DMS 273 (cell line): ENCODE results near the gene CASP4.
"Not testable (repeated sequence)": the region's sequence is repeated elsewhere in the genome, so short reads cannot be mapped to it uniquely, and the experiment has no call there.

Source experiments
- DNase-seq: peaks from one replicate; lab custom pipeline; 2025; ENCODE audit not compliant: unreplicated experiment; lab: John Stamatoyannopoulos, UW

The CASP4 gene

GRCh38 chr11:104968355-104968855, at the start of gene CASP4:
TSS of gene CASP4 (minus strand) at chr11:104968574. CDS start at chr11:104968525, 49 bp downstream.
- peak; percentile 5 for DNase-seq

- no peak for DNase-seq
These were observed 39.1 kb upstream of the CASP4 start for GRCh38 chr11:105007463-105007862.

GRCh38 chr11:105005451-105005845, 37.1 kb upstream of the CASP4 start:
- DNase-seq: no peak

- DNase-seq: no peak
These were observed 35.6 kb upstream of the CASP4 start for GRCh38 chr11:105004021-105004420.

GRCh38 chr11:105003151-105003550, 34.8 kb upstream of the CASP4 start:
- no peak for DNase-seq

- peak; percentile 18 for DNase-seq
These were observed 32.4 kb upstream of the CASP4 start for GRCh38 chr11:105000797-105001196.

GRCh38 chr11:105000167-105000566, 31.8 kb upstream of the CASP4 start:
- peak; percentile 31 for DNase-seq

- no peak for DNase-seq
These were observed 31.3 kb upstream of the CASP4 start for GRCh38 chr11:104999721-105000120.

GRCh38 chr11:104997288-104997687, 28.9 kb upstream of the CASP4 start:
- DNase-seq: no peak

GRCh38 chr11:104995001-104995408, 26.6 kb upstream of the CASP4 start:
- DNase-seq: no peak

- DNase-seq: no peak
These were observed 24.4 kb upstream of the CASP4 start for GRCh38 chr11:104992781-104993180.

GRCh38 chr11:104991994-104992393, 23.6 kb upstream of the CASP4 start:
- no peak for DNase-seq

GRCh38 chr11:104984808-104985207, 16.4 kb upstream of the CASP4 start:
- DNase-seq: no peak

- DNase-seq: no peak
These were observed 11.5 kb upstream of the CASP4 start for GRCh38 chr11:104979839-104980238.

- no peak for DNase-seq
These were observed 5.2 kb upstream of the CASP4 start for GRCh38 chr11:104973616-104974015.

- not testable (repeated sequence) for DNase-seq
These were observed 4.5 kb upstream of the CASP4 start for GRCh38 chr11:104972924-104973323.

- no peak for DNase-seq
These were observed 2.4 kb upstream of the CASP4 start for GRCh38 chr11:104970756-104971155.

GRCh38 chr11:104968856-104969776, 742 bp upstream of the CASP4 start:
- peak; percentile 0 for DNase-seq

- no peak for DNase-seq
These were observed 630 bp downstream of the CASP4 start for GRCh38 chr11:104967534-104968354.

GRCh38 chr11:104965735-104966134, 2.6 kb downstream of the CASP4 start:
- no peak for DNase-seq

- DNase-seq: no peak
These were observed 4.1 kb downstream of the CASP4 start for GRCh38 chr11:104964247-104964646.

GRCh38 chr11:104962852-104963251, 5.5 kb downstream of the CASP4 start:
- no peak for DNase-seq
